ENCODE data around the gene JARID2.

DNA sequence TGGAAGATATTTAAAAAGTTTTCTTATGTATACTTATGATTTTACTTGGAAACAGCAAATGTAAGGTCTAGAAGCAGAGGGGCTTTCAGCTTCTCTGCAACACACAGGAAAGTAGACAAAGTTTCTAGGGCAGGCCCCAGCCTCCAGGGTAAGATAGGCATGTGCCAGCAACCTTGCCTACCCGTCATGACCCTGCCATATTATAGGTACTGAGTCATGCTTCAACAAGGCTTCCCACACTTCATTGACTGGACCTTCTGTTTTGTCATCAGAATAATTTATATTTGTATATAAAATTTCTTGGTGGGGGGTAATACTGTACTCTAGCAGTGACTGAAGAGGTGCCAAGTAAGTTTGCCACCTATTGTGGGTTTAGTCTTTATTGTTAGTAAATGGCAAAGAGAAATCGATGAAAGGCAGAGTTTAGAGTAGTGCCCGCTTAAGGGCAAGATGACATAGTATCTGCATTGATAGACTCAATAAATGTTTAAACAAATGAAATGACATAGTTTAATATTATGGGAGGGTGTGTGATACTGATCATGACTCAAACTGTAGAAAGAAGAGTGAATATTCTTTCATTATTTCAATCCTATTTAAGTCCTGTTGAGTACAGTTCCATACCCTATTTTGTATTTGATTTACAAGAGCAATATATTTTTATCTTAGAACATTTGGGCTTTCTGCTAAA lies 95.6 kb downstream of the JARID2 start:
- no peak for TF ChIP-seq FOXM1 (IDR thresholded peaks at IDR 0.05; ENCODE audit: low read depth)
- TF ChIP-seq, protein P1, sequence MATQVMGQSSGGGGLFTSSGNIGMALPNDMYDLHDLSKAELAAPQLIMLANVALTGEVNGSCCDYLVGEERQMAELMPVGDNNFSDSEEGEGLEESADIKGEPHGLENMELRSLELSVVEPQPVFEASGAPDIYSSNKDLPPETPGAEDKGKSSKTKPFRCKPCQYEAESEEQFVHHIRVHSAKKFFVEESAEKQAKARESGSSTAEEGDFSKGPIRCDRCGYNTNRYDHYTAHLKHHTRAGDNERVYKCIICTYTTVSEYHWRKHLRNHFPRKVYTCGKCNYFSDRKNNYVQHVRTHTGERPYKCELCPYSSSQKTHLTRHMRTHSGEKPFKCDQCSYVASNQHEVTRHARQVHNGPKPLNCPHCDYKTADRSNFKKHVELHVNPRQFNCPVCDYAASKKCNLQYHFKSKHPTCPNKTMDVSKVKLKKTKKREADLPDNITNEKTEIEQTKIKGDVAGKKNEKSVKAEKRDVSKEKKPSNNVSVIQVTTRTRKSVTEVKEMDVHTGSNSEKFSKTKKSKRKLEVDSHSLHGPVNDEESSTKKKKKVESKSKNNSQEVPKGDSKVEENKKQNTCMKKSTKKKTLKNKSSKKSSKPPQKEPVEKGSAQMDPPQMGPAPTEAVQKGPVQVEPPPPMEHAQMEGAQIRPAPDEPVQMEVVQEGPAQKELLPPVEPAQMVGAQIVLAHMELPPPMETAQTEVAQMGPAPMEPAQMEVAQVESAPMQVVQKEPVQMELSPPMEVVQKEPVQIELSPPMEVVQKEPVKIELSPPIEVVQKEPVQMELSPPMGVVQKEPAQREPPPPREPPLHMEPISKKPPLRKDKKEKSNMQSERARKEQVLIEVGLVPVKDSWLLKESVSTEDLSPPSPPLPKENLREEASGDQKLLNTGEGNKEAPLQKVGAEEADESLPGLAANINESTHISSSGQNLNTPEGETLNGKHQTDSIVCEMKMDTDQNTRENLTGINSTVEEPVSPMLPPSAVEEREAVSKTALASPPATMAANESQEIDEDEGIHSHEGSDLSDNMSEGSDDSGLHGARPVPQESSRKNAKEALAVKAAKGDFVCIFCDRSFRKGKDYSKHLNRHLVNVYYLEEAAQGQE (IDR thresholded peaks at IDR 0.05; ENCODE audit: low read depth, low read length), result no peak
- TF ChIP-seq GABPA (IDR thresholded peaks at IDR 0.05; ENCODE audit: low read depth), result no peak
- no peak for TF ChIP-seq FOXJ3 (CRISPR knock-in tag; IDR thresholded peaks at IDR 0.05)
- TF ChIP-seq, protein P2, sequence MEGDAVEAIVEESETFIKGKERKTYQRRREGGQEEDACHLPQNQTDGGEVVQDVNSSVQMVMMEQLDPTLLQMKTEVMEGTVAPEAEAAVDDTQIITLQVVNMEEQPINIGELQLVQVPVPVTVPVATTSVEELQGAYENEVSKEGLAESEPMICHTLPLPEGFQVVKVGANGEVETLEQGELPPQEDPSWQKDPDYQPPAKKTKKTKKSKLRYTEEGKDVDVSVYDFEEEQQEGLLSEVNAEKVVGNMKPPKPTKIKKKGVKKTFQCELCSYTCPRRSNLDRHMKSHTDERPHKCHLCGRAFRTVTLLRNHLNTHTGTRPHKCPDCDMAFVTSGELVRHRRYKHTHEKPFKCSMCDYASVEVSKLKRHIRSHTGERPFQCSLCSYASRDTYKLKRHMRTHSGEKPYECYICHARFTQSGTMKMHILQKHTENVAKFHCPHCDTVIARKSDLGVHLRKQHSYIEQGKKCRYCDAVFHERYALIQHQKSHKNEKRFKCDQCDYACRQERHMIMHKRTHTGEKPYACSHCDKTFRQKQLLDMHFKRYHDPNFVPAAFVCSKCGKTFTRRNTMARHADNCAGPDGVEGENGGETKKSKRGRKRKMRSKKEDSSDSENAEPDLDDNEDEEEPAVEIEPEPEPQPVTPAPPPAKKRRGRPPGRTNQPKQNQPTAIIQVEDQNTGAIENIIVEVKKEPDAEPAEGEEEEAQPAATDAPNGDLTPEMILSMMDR (IDR thresholded peaks at IDR 0.05), result no peak
- TF ChIP-seq SIN3A (IDR thresholded peaks at IDR 0.05; ENCODE audit: borderline replicate concordance, low read depth, low read length), result no peak
- no peak for TF ChIP-seq YY1 (IDR thresholded peaks at IDR 0.05; ENCODE audit: low read depth)
- TF ChIP-seq, protein P3, sequence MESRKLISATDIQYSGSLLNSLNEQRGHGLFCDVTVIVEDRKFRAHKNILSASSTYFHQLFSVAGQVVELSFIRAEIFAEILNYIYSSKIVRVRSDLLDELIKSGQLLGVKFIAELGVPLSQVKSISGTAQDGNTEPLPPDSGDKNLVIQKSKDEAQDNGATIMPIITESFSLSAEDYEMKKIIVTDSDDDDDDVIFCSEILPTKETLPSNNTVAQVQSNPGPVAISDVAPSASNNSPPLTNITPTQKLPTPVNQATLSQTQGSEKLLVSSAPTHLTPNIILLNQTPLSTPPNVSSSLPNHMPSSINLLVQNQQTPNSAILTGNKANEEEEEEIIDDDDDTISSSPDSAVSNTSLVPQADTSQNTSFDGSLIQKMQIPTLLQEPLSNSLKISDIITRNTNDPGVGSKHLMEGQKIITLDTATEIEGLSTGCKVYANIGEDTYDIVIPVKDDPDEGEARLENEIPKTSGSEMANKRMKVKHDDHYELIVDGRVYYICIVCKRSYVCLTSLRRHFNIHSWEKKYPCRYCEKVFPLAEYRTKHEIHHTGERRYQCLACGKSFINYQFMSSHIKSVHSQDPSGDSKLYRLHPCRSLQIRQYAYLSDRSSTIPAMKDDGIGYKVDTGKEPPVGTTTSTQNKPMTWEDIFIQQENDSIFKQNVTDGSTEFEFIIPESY (IDR thresholded peaks at IDR 0.05; ENCODE audit: borderline replicate concordance, low read depth), result no peak
- TF ChIP-seq MXI1 (IDR thresholded peaks at IDR 0.05; ENCODE audit: low read depth, low read length), result no peak
- TF ChIP-seq, protein P4, sequence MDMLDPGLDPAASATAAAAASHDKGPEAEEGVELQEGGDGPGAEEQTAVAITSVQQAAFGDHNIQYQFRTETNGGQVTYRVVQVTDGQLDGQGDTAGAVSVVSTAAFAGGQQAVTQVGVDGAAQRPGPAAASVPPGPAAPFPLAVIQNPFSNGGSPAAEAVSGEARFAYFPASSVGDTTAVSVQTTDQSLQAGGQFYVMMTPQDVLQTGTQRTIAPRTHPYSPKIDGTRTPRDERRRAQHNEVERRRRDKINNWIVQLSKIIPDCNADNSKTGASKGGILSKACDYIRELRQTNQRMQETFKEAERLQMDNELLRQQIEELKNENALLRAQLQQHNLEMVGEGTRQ (IDR thresholded peaks at IDR 0.05; ENCODE audit: borderline replicate concordance, low read depth, low read length), result no peak
- no peak for TF ChIP-seq POLR2AphosphoS5 (IDR thresholded peaks at IDR 0.05; ENCODE audit: low read depth, low read length)
- TF ChIP-seq, protein P5, sequence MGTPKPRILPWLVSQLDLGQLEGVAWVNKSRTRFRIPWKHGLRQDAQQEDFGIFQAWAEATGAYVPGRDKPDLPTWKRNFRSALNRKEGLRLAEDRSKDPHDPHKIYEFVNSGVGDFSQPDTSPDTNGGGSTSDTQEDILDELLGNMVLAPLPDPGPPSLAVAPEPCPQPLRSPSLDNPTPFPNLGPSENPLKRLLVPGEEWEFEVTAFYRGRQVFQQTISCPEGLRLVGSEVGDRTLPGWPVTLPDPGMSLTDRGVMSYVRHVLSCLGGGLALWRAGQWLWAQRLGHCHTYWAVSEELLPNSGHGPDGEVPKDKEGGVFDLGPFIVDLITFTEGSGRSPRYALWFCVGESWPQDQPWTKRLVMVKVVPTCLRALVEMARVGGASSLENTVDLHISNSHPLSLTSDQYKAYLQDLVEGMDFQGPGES (IDR thresholded peaks at IDR 0.05; ENCODE audit: low read depth, low read length), result no peak
- TF ChIP-seq EP300 (IDR thresholded peaks at IDR 0.05; ENCODE audit: borderline replicate concordance in 1 of 2, low read depth in 1 of 2, low read length in 1 of 2), result no peak
- TF ChIP-seq, protein P6, sequence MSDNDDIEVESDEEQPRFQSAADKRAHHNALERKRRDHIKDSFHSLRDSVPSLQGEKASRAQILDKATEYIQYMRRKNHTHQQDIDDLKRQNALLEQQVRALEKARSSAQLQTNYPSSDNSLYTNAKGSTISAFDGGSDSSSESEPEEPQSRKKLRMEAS (IDR thresholded peaks at IDR 0.05; ENCODE audit: low read depth), result no peak

Measured in SK-N-SH (cell line).